GM21447 (cell line): ENCODE results near the gene SNCAIP.

ENCODE experiments used
- ATAC-seq: cut with Tn5 transposase; IDR thresholded peaks from one replicate; pipeline ENCODE4 v1.9.1; 2021; ENCODE audit not compliant: unreplicated experiment

The SNCAIP gene

GRCh38 chr5:122421374-122422079 is 109.5 kb downstream of the SNCAIP start:
- peak; percentile 85 for ATAC-seq

GRCh38 chr5:122423221-122423620 is 111.2 kb downstream of the SNCAIP start:
- no peak for ATAC-seq

GRCh38 chr5:122424132-122424531 is 112.1 kb downstream of the SNCAIP start:
- ATAC-seq: no peak

- no peak for ATAC-seq
Measured at GRCh38 chr5:122426301-122426700, 114.3 kb downstream of the SNCAIP start.

- no peak for ATAC-seq
Measured at GRCh38 chr5:122427621-122428020, 115.6 kb downstream of the SNCAIP start.

- no peak for ATAC-seq
Measured at GRCh38 chr5:122429545-122430318, 117.7 kb downstream of the SNCAIP start.

- no peak for ATAC-seq
Measured at GRCh38 chr5:122430319-122430586, 118.2 kb downstream of the SNCAIP start.

- no peak for ATAC-seq
Measured at GRCh38 chr5:122431298-122431697, 119.3 kb downstream of the SNCAIP start.

GRCh38 chr5:122434205-122434970 is 122.4 kb downstream of the SNCAIP start:
- ATAC-seq: no peak

GRCh38 chr5:122435234-122435633 is 123.2 kb downstream of the SNCAIP start:
- no peak for ATAC-seq

GRCh38 chr5:122435761-122436160 is 123.7 kb downstream of the SNCAIP start:
- ATAC-seq: no peak

- no peak for ATAC-seq
Measured at GRCh38 chr5:122436615-122437014, 124.6 kb downstream of the SNCAIP start.

GRCh38 chr5:122439645-122440044 is 127.6 kb downstream of the SNCAIP start:
- no peak for ATAC-seq

- ATAC-seq: no peak
Measured at GRCh38 chr5:122442938-122443337, 130.9 kb downstream of the SNCAIP start.

- ATAC-seq: no peak
Measured at GRCh38 chr5:122444411-122444810, 132.4 kb downstream of the SNCAIP start.

GRCh38 chr5:122445070-122445469 is 133.0 kb downstream of the SNCAIP start:
- no peak for ATAC-seq

GRCh38 chr5:122447072-122447471 is 135.0 kb downstream of the SNCAIP start:
- no peak for ATAC-seq

- no peak for ATAC-seq
Measured at GRCh38 chr5:122447879-122448278, 135.8 kb downstream of the SNCAIP start.

- no peak for ATAC-seq
Measured at GRCh38 chr5:122454541-122454940, 142.5 kb downstream of the SNCAIP start.

- ATAC-seq: no peak
Measured at GRCh38 chr5:122455939-122456338, 143.9 kb downstream of the SNCAIP start.

- ATAC-seq: no peak
Measured at GRCh38 chr5:122457178-122457826, 145.3 kb downstream of the SNCAIP start.
